Breast epithelium (tissue), 4 donors: ENCODE results near the gene FAM237B. TPM values are rescaled to one million over a fixed set of nuclear protein-coding genes. Genes with fewer than 3 reads are reported as not detected.

Experiments used
- DNase-seq, 2 donors: peaks; one replicate each; pipeline ENCODE4 v3.0.0-alpha.2; 2019; ENCODE audit warnings: low spot score in 2 of 2
- H3K27ac ChIP-seq, 2 donors: fragments of 200-600 bp; sonication (generic) in 1 of 2; one replicate each; pipeline ENCODE4 v1.5.1; 2016 to 2019; ENCODE audit warnings: mild to moderate bottlenecking in 1 of 2
- H3K27me3 ChIP-seq, 2 donors: fragments of 200-600 bp; sonication (generic) in 1 of 2; one replicate each; pipeline versions ENCODE4 v1.5.1 to v1.6.0; 2017 to 2019; ENCODE audit warnings: control low read depth in 1 of 2, mild to moderate bottlenecking in 1 of 2
- H3K36me3 ChIP-seq: fragments of 200-600 bp; one replicate; pipeline ENCODE4 v1.5.1; 2019
- H3K4me1 ChIP-seq, 2 donors: fragments of 200-600 bp; sonication (generic); one replicate each; pipeline ENCODE4 v1.5.1; 2016 to 2019; ENCODE audit warnings: control low read depth in 1 of 2
- H3K4me3 ChIP-seq, 3 donors: fragments of 200-600 bp; sonication (generic); 1 replicate in 2 of 3; 2 replicates in 1 of 3; pipeline ENCODE4 v1.5.1; 2016 to 2019; ENCODE audit warnings: mild to moderate bottlenecking in 3 of 3, moderate library complexity in 2 of 3
- H3K9me3 ChIP-seq, 2 donors: fragments of 200-600 bp; sonication (generic) in 1 of 2; one replicate each; pipeline ENCODE4 v1.5.1; 2016 to 2019; ENCODE audit warnings: control low read depth in 1 of 2
- POLR2A ChIP-seq: fragments of 450-650 bp; IDR thresholded peaks from one replicate; pipeline ENCODE4 v1.6.1; 2016; ENCODE audit warnings: antibody characterized with exemption, mild to moderate bottlenecking, moderate library complexity
- POLR2AphosphoS5 ChIP-seq, 3 donors: sonication (generic); formaldehyde crosslinking; IDR thresholded peaks; one replicate each; pipeline ENCODE4 v1.6.1; 2017; ENCODE audit warnings: antibody characterized with exemption in 3 of 3
- intact Hi-C: fragments of 100-400 bp; cut with DNase I; formaldehyde crosslinking; loops from one replicate; pipeline ENCODE4 v1.15.1; 2023; ENCODE audit warnings: low total_unique reads
- total RNA-seq, 3 donors: library from RNA; depleted of rRNA; stranded (reverse); fragments of >200 nt; gene quantifications; one replicate each; pipeline ENCODE4 v1.1.0, GENCODE V29; 2016
- TF ChIP-seq, protein P1 (sequence below), 3 donors: fragments of 450-650 bp; IDR thresholded peaks; one replicate each; pipeline ENCODE4 v1.5.1; 2016 to 2017; ENCODE audit warnings: antibody characterized with exemption in 3 of 3, mild to moderate bottlenecking in 3 of 3, moderate library complexity in 3 of 3

FAM237B gene
- total RNA-seq, 3 donors from 2014 or later: 0.15 TPM; not detected in 2

DNA sequence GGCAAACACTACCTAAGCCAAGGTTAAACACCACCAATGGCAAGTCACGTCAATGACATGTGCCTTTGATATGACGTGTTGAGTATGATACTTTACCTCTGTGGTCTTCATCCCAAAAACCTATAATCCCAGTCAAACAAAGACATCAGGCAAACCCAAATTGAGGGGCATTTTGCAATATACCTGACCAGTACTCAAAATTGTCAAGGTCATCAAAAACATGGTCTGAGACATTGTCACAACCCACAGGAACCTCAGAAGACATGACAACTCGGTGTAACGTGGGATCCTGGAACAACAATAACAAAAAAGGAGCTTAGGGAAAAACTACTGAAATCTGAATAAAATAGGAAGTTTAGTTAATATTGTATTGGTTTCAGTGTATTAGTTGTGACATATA is 7.2 kb downstream of the FAM237B start:
- no peaks in the 10 kb centered on the region for H3K9me3 ChIP-seq
- H3K27ac ChIP-seq: no peak overlapping the region
- intact Hi-C loops: no loop called here

DNA sequence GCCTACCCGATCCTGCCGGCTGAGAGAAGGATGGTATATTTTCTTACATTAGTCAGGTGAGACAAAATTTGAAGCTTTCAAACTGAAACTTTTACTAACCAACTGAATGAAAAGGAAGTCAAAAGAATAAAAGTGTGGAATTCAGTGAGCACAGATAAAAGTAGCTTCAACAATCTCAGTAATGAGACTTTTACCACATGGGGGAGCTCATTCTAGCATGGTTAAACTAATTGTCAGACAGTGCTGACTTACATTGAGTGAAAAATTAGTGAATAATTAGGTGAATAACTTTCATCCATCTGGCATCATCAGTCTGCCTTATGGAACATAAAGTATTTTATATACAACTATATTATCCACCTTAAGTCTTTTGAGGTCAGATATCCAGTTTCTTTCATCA is 8.4 kb downstream of the FAM237B start:
- no peak for DNase-seq
- intact Hi-C loops: no loop called here
- no peaks in the 10 kb centered on the region for H3K4me1 ChIP-seq
- no peaks in the 10 kb centered on the region for H3K36me3 ChIP-seq
- no peaks in the 10 kb centered on the region for H3K27me3 ChIP-seq
- TF ChIP-seq POLR2A (no peak), POLR2AphosphoS5 (IDR thresholded peaks at IDR 0.05) (no peak)
- TF ChIP-seq, protein P1, sequence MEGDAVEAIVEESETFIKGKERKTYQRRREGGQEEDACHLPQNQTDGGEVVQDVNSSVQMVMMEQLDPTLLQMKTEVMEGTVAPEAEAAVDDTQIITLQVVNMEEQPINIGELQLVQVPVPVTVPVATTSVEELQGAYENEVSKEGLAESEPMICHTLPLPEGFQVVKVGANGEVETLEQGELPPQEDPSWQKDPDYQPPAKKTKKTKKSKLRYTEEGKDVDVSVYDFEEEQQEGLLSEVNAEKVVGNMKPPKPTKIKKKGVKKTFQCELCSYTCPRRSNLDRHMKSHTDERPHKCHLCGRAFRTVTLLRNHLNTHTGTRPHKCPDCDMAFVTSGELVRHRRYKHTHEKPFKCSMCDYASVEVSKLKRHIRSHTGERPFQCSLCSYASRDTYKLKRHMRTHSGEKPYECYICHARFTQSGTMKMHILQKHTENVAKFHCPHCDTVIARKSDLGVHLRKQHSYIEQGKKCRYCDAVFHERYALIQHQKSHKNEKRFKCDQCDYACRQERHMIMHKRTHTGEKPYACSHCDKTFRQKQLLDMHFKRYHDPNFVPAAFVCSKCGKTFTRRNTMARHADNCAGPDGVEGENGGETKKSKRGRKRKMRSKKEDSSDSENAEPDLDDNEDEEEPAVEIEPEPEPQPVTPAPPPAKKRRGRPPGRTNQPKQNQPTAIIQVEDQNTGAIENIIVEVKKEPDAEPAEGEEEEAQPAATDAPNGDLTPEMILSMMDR (IDR thresholded peaks at IDR 0.05): no peak
- H3K9me3 ChIP-seq: no peaks in the 10 kb centered on the region
- no peak overlapping the region for H3K4me3 ChIP-seq
- no peak overlapping the region for H3K27ac ChIP-seq

More for the DNA sequence above, 7.2 kb downstream of the FAM237B start:
- Histone ChIP-seq H3K4me1 (no peaks in the 10 kb centered on the region), H3K36me3 (no peaks in the 10 kb centered on the region), H3K4me3 (no peak overlapping the region), H3K27me3 (no peaks in the 10 kb centered on the region)
- no peak for TF ChIP-seq POLR2AphosphoS5 (IDR thresholded peaks at IDR 0.05)
- TF ChIP-seq, protein P1 (IDR thresholded peaks at IDR 0.05): no peak
- no peak for TF ChIP-seq POLR2A
- no peak for DNase-seq

DNA sequence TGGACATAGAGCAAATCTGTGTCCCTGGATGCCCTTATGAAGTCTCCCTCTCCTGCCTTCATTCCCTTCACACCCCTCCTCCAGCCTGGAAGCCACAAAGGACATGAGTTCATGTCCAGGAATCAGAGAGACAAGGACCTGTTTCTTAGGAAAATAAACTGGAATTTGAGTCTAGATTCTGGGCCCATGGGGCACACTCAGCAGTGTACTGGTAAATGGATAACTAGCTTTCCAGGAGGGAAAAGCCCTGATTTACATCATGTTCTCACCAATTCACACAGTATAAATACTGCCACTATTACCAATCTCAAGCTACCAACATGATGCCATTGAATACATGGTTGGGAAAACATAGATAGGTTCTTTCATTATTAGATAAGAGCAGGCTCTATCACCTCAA is 9.9 kb downstream of the FAM237B start:
- Histone ChIP-seq H3K4me3 (no peak overlapping the region), H3K9me3 (no peaks in the 10 kb centered on the region), H3K4me1 (no peaks in the 10 kb centered on the region), H3K36me3 (no peaks in the 10 kb centered on the region), H3K27ac (no peak overlapping the region), H3K27me3 (no peaks in the 10 kb centered on the region)
- no peak for DNase-seq
- intact Hi-C loops: no loop called here
- TF ChIP-seq POLR2AphosphoS5 (IDR thresholded peaks at IDR 0.05) (no peak), POLR2A (no peak)
- TF ChIP-seq, protein P1 (IDR thresholded peaks at IDR 0.05): no peak

DNA sequence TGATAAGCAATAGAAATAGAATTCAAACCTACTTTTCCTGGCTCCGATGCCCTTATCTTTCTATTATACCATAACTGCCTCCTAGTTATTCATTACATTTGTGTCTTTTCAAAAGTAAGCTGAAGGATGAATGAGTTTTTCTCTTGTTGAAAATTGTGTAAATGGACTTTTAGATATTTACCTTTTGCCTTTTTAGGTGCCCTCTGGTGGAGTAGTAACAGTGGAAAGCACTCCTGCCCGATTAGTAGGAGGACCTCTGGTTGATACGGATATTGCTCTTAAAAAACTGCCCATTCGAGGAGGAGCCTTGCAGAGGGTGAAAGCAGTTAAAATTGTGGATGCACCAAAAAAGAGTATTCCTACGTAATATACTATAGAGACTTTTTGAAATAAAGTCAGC is 11.2 kb downstream of the FAM237B start:
- Histone ChIP-seq H3K4me3 (no peak overlapping the region), H3K36me3 (no peaks in the 10 kb centered on the region), H3K27ac (no peak overlapping the region), H3K9me3 (no peaks in the 10 kb centered on the region), H3K4me1 (no peaks in the 10 kb centered on the region), H3K27me3 (no peaks in the 10 kb centered on the region)
- no peak for DNase-seq
- intact Hi-C loops: no loop called here
- TF ChIP-seq, protein P1 (IDR thresholded peaks at IDR 0.05): no peak
- TF ChIP-seq POLR2A (no peak), POLR2AphosphoS5 (IDR thresholded peaks at IDR 0.05) (no peak)

DNA sequence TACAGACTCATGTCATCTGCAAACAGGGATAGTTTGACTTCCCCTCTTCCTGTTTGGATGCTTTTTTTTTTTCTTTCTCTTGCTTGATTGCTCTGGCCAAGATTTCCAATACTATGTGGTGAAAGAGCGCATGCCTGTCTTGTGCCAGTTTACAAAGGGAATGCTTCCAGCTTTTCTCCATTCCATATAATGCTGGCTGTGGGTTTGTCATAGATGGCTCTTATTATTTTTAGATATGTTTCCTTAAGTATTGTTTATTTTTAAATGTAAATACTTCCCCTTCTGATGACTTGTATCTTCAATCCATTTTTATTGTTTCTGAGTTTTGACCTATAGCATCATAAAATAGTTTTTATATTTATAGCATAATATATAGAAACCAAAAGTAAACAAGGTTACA is 17.9 kb downstream of the FAM237B start:
- TF ChIP-seq, protein P1 (IDR thresholded peaks at IDR 0.05): no peak
- no peak for TF ChIP-seq POLR2A
- TF ChIP-seq POLR2AphosphoS5 (IDR thresholded peaks at IDR 0.05): no peak
- Histone ChIP-seq H3K27ac (no peak overlapping the region), H3K4me3 (no peak overlapping the region), H3K9me3 (no peaks in the 10 kb centered on the region), H3K36me3 (no peaks in the 10 kb centered on the region), H3K4me1 (no peaks in the 10 kb centered on the region), H3K27me3 (no peaks in the 10 kb centered on the region)
- intact Hi-C loops: no loop called here
- no peak for DNase-seq
